Skin epidermis (tissue), 12 donors: ENCODE data around the gene IGSF11.
A peak's percentile ranks its signal among the peaks of the same experiment; 100 is the strongest.
"Not testable (repeated sequence)": the region's sequence is repeated elsewhere in the genome, so short reads cannot be mapped to it uniquely, and the experiment has no call there.

Experiments
- H3K27ac ChIP-seq, 21 experiments: fragments of 200-600 bp; sonication (generic) in 11 of 21; one replicate each; pipeline ENCODE4 v1.5.0; 2020; ENCODE audit warnings: mild to moderate bottlenecking in 3 of 21, inconsistent platforms in 2 of 21, moderate library complexity in 2 of 21
- H3K4me3 ChIP-seq, 7 experiments: fragments of 200-600 bp; sonication (generic) in 2 of 7; one replicate each; pipeline ENCODE4 v1.5.0; 2020; ENCODE audit warnings: inconsistent platforms in 2 of 7, mild to moderate bottlenecking in 2 of 7, moderate library complexity in 1 of 7

The IGSF11 gene

GRCh38 chr3:118991775-118992174 lies 42.9 kb downstream of the IGSF11 start:
- no peak overlapping the region for H3K27ac ChIP-seq
- no peak overlapping the region for H3K4me3 ChIP-seq

DNA sequence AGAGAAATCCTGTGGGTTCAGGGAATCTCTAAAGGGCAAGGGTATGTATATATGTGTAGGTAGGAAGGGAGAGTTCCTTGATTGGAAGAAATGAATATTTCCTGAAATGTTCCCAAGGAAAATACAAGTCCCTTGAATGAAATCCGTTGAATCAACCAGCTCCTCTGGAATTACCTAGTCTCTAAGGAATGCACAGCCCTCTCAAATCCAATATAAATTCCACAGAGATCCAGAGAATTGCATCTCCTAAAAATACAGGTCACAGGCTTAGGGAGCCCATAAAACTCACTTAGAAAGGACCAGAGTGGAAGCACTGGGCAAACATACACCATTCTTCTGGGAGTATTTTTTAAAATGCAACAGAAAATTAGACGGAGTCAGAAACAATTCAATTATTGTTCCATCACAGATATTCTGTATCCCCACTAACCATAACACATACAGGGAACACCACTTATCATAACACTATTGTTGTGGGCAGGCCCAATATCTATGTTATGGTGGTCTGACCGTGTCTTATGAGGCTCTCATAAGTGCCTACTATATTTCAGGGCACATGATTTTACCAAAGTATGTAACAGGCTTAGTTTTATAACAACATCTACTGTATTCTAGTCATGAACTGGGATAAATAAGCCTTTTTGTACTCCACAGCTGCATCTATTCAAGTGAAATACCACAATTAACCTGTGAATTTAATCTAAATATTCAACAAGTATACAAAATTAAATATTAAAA lies 43.7 kb downstream of the IGSF11 start:
- H3K27ac ChIP-seq: peak overlapping the region in 1 of 21 experiments; percentile 24
- no peak overlapping the region for H3K4me3 ChIP-seq

- H3K4me3 ChIP-seq: no peak overlapping the region
- no peak overlapping the region for H3K27ac ChIP-seq
Observed at GRCh38 chr3:118988198-118989130, 46.2 kb downstream of the IGSF11 start.

GRCh38 chr3:118987477-118987876 lies 47.2 kb downstream of the IGSF11 start:
- Histone ChIP-seq H3K4me3 (no peak overlapping the region), H3K27ac (no peak overlapping the region)

DNA sequence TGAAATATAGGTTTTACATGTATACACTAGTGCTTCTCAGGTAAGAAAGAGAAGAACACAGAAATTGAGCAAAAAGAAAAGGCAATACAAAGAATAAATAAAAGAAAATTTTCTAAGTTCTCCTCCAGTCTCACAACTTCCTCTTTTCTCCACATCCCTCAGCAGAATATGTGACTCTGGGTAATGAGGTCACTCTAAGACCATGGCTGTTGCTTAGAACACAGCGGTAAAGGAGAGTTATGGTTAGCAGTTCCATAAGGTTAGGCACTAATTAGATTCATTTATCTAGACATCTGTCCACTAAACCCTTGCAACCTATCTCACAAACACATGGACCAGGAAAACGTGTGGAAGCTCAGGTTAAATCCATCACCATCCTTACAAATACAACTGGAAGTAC lies 47.9 kb downstream of the IGSF11 start:
- Histone ChIP-seq H3K4me3 (no peak overlapping the region), H3K27ac (no peak overlapping the region)

- Histone ChIP-seq H3K4me3 (no peak overlapping the region), H3K27ac (no peak overlapping the region)
Observed at GRCh38 chr3:118984699-118985098, 49.9 kb downstream of the IGSF11 start.

- Histone ChIP-seq H3K4me3 (no peak overlapping the region), H3K27ac (no peak overlapping the region)
Observed at GRCh38 chr3:118981494-118982134, 53.0 kb downstream of the IGSF11 start.

DNA sequence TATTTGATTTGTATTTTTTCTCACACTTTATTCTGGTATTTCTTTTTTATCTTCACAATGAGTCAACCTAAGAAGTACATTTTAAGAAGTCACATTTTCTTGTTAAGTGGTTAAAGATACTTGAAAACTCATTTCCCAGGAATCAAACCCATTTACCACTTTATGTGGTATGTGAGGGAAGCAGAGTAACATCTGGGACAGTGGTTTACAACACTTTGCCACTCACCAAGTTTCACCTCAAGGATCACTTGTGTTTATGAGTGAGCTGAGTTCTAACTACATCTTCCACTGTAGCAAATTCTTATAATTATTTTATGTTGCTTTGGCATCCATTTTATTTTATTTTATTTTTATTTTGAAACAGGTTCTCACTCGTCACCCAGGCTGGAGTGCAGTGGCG lies 53.8 kb downstream of the IGSF11 start:
- no peak overlapping the region for H3K27ac ChIP-seq
- no peak overlapping the region for H3K4me3 ChIP-seq

DNA sequence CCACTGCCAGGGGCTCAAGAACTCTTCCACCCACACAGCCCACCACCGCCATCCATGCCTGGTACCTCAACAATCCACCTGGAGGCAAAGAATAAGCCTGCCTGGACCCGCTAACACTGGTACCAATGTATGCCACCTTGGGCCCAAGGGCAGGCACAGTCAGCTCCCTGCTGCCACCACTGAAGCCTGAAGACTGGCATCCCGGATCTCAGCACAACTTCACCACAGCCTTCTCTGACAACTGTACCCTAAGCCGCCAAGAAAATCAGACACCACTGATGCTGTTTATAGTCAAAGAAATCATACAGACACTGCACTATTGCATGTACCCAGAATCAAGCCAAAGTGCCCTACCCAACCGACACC lies 56.3 kb downstream of the IGSF11 start:
- Histone ChIP-seq H3K27ac (no peak overlapping the region), H3K4me3 (no peak overlapping the region)

DNA sequence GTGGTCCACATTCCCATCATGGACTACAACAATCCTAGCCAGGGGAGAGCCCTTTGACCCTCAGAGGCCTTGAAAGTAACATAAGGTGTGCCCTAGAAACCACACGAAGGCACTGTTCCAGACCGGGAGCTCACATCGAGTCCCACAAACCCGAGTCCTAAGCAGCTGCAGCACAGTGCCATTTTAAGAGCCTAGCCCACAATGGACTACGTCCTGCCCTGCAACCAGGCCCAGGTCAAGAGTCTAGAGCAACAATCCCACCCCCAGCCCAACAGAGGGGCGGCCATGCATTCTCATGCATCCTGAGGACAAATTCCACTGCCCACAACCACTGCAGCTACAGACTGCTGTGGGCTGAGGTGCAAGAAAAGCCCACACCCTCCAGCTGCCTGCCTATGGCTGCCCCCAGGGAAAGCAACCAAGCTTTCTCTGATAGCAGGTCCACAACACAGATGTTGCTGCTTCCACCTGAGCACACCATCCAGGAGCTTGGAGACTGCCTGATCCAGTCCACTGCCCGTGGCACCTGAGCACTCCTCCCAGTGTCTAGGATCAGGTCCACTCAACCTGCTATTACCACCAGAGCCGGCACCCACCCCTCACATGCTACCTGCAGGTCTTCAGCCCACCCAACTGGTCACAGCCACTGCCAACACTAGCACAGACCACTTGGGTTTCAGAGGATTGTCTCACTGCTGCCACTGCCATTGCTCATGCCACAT lies 56.8 kb downstream of the IGSF11 start:
- Histone ChIP-seq H3K4me3 (no peak overlapping the region), H3K27ac (no peak overlapping the region)

DNA sequence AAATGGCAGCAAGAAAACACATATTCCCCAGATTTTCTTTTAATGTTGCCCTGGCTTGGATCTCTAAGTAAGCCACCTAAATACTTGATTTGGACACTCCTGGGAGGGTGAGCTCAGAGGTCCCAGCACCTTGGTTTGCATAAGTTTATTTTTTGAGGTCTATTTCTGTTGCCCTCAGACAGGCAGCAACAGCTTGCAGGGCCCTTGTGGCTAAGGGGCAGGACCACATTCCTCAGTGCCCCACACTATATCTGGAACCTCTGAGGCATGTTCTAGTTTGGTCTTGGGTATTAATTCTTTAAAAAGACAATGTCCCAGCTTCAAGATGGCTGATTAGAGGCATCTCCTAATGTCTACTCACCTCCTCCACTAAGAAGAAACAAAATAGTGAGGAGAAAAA lies 57.5 kb downstream of the IGSF11 start:
- Histone ChIP-seq H3K27ac (no peak overlapping the region), H3K4me3 (no peak overlapping the region)

DNA sequence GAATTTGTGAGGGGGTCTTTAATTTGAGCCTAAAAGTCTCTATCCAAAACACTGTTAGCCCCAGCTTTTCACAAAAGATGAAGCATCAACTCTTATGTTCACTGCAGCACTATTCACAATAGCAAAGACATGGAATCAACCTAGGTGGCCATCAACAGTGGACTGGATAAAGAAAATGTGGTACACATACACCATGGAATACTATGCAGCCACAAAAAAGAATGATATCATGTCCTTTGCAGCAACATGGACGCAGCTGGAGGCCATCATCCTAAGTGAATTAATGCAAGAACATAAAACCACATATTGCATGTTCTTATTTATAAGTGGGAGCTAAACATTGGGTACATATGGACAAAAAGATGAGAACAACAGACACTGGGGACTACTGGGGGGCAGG lies 59.2 kb downstream of the IGSF11 start:
- H3K4me3 ChIP-seq, H3K27ac ChIP-seq: not testable (repeated sequence)

GRCh38 chr3:118974356-118975097 lies 60.1 kb downstream of the IGSF11 start:
- no peak overlapping the region for H3K27ac ChIP-seq
- H3K4me3 ChIP-seq: no peak overlapping the region

DNA sequence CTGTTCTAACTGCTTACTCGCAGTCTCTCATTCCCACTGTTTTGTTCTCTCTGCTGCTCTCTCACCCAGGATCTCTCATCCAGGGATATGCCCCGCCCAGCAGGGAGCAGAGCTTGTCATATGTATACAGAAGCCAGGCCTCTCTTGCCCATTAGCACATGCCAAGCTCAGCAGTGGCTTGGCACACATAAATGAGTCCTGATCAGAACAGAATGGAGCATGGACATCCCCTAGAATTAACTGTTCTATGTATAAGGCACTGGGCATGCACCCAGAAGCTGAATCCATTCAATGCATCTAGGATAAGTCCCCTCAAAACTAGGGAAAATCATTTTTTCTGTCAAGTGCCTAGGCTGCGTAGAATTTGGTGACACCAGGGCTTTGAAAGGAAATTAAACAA lies 61.6 kb downstream of the IGSF11 start:
- Histone ChIP-seq H3K4me3 (no peak overlapping the region), H3K27ac (no peak overlapping the region)

GRCh38 chr3:118970819-118971218 lies 63.8 kb downstream of the IGSF11 start:
- Histone ChIP-seq H3K27ac (no peak overlapping the region), H3K4me3 (no peak overlapping the region)

GRCh38 chr3:118968640-118969039 lies 66.0 kb downstream of the IGSF11 start:
- H3K4me3 ChIP-seq: no peak overlapping the region
- no peak overlapping the region for H3K27ac ChIP-seq

DNA sequence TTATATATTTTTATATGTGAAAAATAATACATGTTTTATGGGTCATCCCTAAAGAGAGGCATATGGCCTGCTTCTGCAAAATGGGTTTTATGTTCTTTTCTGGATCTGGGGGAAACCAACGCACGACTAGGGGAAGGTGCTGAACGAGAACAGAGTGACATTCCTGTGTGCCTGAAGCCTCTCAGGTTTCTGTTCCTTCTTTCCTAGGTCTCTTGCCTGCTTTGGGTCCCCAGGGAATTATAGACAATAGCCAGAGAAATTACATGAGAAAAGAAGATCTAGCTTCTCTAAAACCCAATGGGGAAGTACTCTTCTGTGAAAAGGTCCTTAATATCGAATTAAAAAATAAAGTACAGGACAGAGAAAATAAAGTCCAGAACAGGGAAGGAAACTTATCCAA lies 66.5 kb downstream of the IGSF11 start:
- no peak overlapping the region for H3K27ac ChIP-seq
- no peak overlapping the region for H3K4me3 ChIP-seq

- Histone ChIP-seq H3K4me3 (no peak overlapping the region), H3K27ac (no peak overlapping the region)
Observed at GRCh38 chr3:118966700-118967099, 67.9 kb downstream of the IGSF11 start.

- H3K27ac ChIP-seq: no peak overlapping the region
Observed at GRCh38 chr3:118963711-118964110, 70.9 kb downstream of the IGSF11 start.

More at GRCh38 chr3:118963711-118964110, 70.9 kb downstream of the IGSF11 start:
- no peak overlapping the region for H3K4me3 ChIP-seq
